ENCODE results near the gene STK32C.

The STK32C gene

GRCh38 chr10:132247943-132248342, 59.8 kb downstream of the STK32C start:
- no peak for DNase-seq (ENCODE audit: low spot score)

- DNase-seq (ENCODE audit: low spot score) = no peak
These were observed 61.5 kb downstream of the STK32C start for GRCh38 chr10:132246296-132246695.

GRCh38 chr10:132245056-132245455, 62.7 kb downstream of the STK32C start:
- no peak for DNase-seq (ENCODE audit: low spot score)

GRCh38 chr10:132243626-132244025, 64.1 kb downstream of the STK32C start:
- no peak for DNase-seq (ENCODE audit: low spot score)

GRCh38 chr10:132243141-132243540, 64.6 kb downstream of the STK32C start:
- no peak for DNase-seq (ENCODE audit: low spot score)

- no peak for DNase-seq (ENCODE audit: low spot score)
These were observed 65.5 kb downstream of the STK32C start for GRCh38 chr10:132242103-132242840.

- no peak for DNase-seq (ENCODE audit: low spot score)
These were observed 66.3 kb downstream of the STK32C start for GRCh38 chr10:132241496-132241895.

GRCh38 chr10:132241086-132241485, 66.7 kb downstream of the STK32C start:
- DNase-seq (ENCODE audit: low spot score) = no peak

- no peak for DNase-seq (ENCODE audit: low spot score)
These were observed 67.2 kb downstream of the STK32C start for GRCh38 chr10:132240581-132240980.

- no peak for DNase-seq (ENCODE audit: low spot score)
These were observed 67.6 kb downstream of the STK32C start for GRCh38 chr10:132240156-132240555.

- DNase-seq (ENCODE audit: low spot score) = no peak
These were observed 68.4 kb downstream of the STK32C start for GRCh38 chr10:132239126-132240031.

GRCh38 chr10:132238371-132239125, 69.2 kb downstream of the STK32C start:
- no peak for DNase-seq (ENCODE audit: low spot score)

GRCh38 chr10:132237871-132238270, 69.9 kb downstream of the STK32C start:
- no peak for DNase-seq (ENCODE audit: low spot score)

GRCh38 chr10:132237396-132237795, 70.4 kb downstream of the STK32C start:
- no peak for DNase-seq (ENCODE audit: low spot score)

- DNase-seq (ENCODE audit: low spot score) = no peak
These were observed 70.9 kb downstream of the STK32C start for GRCh38 chr10:132236881-132237280.

GRCh38 chr10:132236161-132236560, 71.6 kb downstream of the STK32C start:
- no peak for DNase-seq (ENCODE audit: low spot score)

GRCh38 chr10:132234860-132235259, 72.9 kb downstream of the STK32C start:
- no peak for DNase-seq (ENCODE audit: low spot score)

GRCh38 chr10:132233501-132234085, 74.2 kb downstream of the STK32C start:
- DNase-seq (ENCODE audit: low spot score) = no peak

GRCh38 chr10:132232981-132233380, 74.8 kb downstream of the STK32C start:
- DNase-seq (ENCODE audit: low spot score) = no peak

GRCh38 chr10:132232023-132232951, 75.5 kb downstream of the STK32C start:
- peak; percentile 41 for DNase-seq (ENCODE audit: low spot score)

- DNase-seq (ENCODE audit: low spot score) = no peak
These were observed 76.1 kb downstream of the STK32C start for GRCh38 chr10:132231656-132232022.
